Activated naive CD4-positive, alpha-beta T cell treated with anti-CD3 and anti-CD28 coated beads, Interleukin-2, amount 10 ng/mL, durations not matched to agents 7 days and 5 days (primary cell): ENCODE data around the gene FBXO34.

Experiments used
- CTCF ChIA-PET: fragments of 350-600 bp; sonication (Branson Sonifier 250); formaldehyde crosslinking; loops from one replicate; lab custom pipeline; 2021; ENCODE audit warnings: antibody characterized with exemption; lab: Charles Lee
- DNase-seq: peaks from one replicate; pipeline ENCODE4 v3.0.0-alpha.2; 2020
- H3K27ac Mint-ChIP-seq: one replicate; pipeline ENCODE4 v1.8.0; 2021; ENCODE audit warnings: mild to moderate bottlenecking, moderate library complexity, mixed read lengths
- H3K27me3 Mint-ChIP-seq: one replicate; pipeline ENCODE4 v1.8.0; 2021; ENCODE audit warnings: mild to moderate bottlenecking, mixed read lengths
- H3K36me3 Mint-ChIP-seq: one replicate; pipeline ENCODE4 v1.8.0; 2021; ENCODE audit warnings: mixed read lengths
- H3K4me1 Mint-ChIP-seq: one replicate; pipeline ENCODE4 v1.8.0; 2021; ENCODE audit warnings: mixed read lengths
- H3K4me3 Mint-ChIP-seq: one replicate; pipeline ENCODE4 v1.8.0; 2021; ENCODE audit warnings: mild to moderate bottlenecking, moderate library complexity, mixed read lengths
- H3K9me3 Mint-ChIP-seq: one replicate; pipeline ENCODE4 v1.8.0; 2021; ENCODE audit warnings: mixed read lengths

FBXO34 gene

GRCh38 chr14:55351111-55351510 is 79.9 kb downstream of the FBXO34 start:
- CTCF ChIA-PET = interaction anchor here (1.0 to 10.9 kb wide), 4 partner anchors 13 to 106 kb away, joined by 3 to 139 read pairs (median 6); partner anchors contain the start of gene FBXO34

GRCh38 chr14:55352201-55352600 is 81.0 kb downstream of the FBXO34 start:
- DNase-seq = no peak
- Mint-ChIP-seq H3K27ac (no peak overlapping the region), H3K9me3 (no peaks in the 10 kb centered on the region), H3K4me3 (no peak overlapping the region), H3K36me3 (peaks cover 15% of the 10 kb centered on the region), H3K27me3 (no peaks in the 10 kb centered on the region), H3K4me1 (peaks cover 40% of the 10 kb centered on the region)
- CTCF ChIA-PET = interaction anchor here (0.6 to 10.9 kb wide), 6 partner anchors 11 to 107 kb away, joined by 3 to 139 read pairs (median 8); partner anchors contain the start of gene FBXO34

More at GRCh38 chr14:55351111-55351510, 79.9 kb downstream of the FBXO34 start:
- Mint-ChIP-seq H3K36me3 (peaks cover 15% of the 10 kb centered on the region), H3K4me3 (no peak overlapping the region), H3K27me3 (no peaks in the 10 kb centered on the region), H3K27ac (no peak overlapping the region), H3K4me1 (peaks cover 37% of the 10 kb centered on the region), H3K9me3 (no peaks in the 10 kb centered on the region)
- no peak for DNase-seq

DNA sequence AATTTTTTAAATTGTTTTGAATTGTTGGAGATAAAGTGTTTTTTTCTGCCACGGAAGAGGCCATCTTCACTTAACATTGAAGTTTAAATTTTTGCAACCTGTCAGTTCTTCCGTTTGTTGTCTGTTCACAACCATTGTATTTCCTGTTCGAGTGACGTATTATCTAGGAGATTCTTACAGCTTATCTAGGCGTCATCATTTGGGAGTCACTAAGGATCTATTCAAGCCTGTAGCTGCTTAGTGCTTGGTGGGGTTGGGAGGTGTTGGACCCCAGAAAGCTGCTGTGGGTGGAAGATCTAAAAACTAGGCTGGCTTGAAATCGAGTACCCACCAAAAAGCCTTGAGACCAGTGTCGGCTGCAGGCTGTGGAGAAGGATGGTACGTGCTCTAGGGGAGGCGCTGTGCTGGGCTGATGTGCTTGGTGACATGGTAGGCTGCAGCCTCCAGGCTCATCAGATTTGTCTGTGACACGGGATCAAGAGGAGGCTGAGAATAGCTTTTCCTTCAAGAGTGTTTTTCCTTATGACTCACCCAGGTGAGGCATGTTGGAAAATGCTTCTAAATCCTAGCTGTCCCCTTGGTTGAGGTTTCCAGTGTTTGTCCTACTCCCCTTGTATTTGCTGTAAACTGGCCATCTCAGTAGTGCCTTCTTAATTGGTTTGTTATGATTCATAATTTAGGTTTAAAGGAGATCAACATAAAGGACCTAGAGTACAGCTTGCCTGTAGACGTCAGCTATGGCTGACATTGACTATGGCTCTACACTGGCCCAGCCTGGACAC is 82.7 kb downstream of the FBXO34 start:
- peaks cover 30% of the 10 kb centered on the region for H3K4me1 Mint-ChIP-seq
- DNase-seq = no peak
- peak overlapping the region; percentile 42 for H3K4me3 Mint-ChIP-seq
- H3K36me3 Mint-ChIP-seq = peaks cover 15% of the 10 kb centered on the region
- CTCF ChIA-PET = interaction anchor here (0.6 to 10.9 kb wide), 37 partner anchors 8 to 1121 kb away, joined by 3 to 139 read pairs (median 5); partner anchors contain the start of genes ATG14, DLGAP5 and FBXO34
- H3K27ac Mint-ChIP-seq = peak overlapping the region; percentile 88
- no peaks in the 10 kb centered on the region for H3K27me3 Mint-ChIP-seq
- no peaks in the 10 kb centered on the region for H3K9me3 Mint-ChIP-seq

GRCh38 chr14:55354500-55354899 is 83.3 kb downstream of the FBXO34 start:
- CTCF ChIA-PET = interaction anchor here (0.6 to 10.9 kb wide), 38 partner anchors 8 to 1120 kb away, joined by 3 to 139 read pairs (median 5); partner anchors contain the start of genes ATG14, DLGAP5 and FBXO34
- Mint-ChIP-seq H3K27ac (peak overlapping the region; percentile 88), H3K36me3 (peaks cover 15% of the 10 kb centered on the region), H3K27me3 (no peaks in the 10 kb centered on the region), H3K4me1 (peaks cover 25% of the 10 kb centered on the region), H3K9me3 (no peaks in the 10 kb centered on the region), H3K4me3 (no peak overlapping the region)
- peak; percentile 76 for DNase-seq

DNA sequence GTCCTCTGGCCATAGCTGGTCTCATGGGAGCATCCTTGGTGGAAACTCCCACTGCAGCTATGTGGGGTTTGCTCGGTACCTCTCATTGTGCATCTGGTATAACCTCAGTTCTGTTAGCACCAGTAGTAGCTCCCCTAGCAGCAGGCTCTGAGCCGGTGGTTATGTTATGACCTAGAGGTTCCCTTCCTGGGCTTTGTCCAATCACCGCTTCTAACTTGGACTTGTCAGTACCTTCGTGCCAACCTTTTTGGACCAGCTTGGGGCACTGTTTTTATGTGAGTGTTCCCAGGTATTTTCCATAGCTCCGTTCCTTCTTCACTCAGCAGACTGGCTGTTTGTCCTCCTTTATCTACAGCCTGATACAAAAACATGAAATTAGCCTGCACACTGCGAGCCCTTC is 84.7 kb downstream of the FBXO34 start:
- Mint-ChIP-seq H3K36me3 (peaks cover 8% of the 10 kb centered on the region), H3K4me1 (peaks cover 22% of the 10 kb centered on the region), H3K27me3 (no peaks in the 10 kb centered on the region), H3K9me3 (no peaks in the 10 kb centered on the region), H3K4me3 (no peak overlapping the region), H3K27ac (no peak overlapping the region)
- CTCF ChIA-PET = interaction anchor here (0.7 to 10.9 kb wide), 11 partner anchors 15 to 143 kb away, joined by 3 to 139 read pairs (median 11); partner anchors contain the start of gene FBXO34
- no peak for DNase-seq

DNA sequence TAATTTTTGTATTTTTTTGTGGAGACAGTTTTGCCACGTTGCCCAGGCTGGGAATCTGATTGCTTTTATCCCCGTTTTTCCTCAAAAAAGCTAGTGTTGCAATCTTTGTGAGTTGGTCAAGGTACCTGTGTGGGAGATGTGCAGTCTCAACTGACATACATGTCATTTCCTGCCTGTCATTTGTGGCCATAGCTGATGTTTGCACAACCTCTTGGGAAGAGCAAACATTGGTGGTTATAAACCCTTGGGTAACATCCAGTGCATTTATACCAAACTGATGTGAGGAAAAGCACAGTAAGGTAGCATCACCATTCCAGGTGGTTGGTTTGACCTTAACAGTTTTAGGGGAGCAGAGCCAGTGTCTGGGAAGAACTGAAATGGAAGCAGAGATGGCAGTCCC is 85.7 kb downstream of the FBXO34 start:
- DNase-seq = no peak
- Mint-ChIP-seq H3K4me1 (peaks cover 22% of the 10 kb centered on the region), H3K27me3 (no peaks in the 10 kb centered on the region), H3K36me3 (peaks cover 7% of the 10 kb centered on the region), H3K27ac (no peak overlapping the region), H3K4me3 (no peak overlapping the region), H3K9me3 (no peaks in the 10 kb centered on the region)
- CTCF ChIA-PET = interaction anchor here (0.6 to 10.9 kb wide), 7 partner anchors 18 to 144 kb away, joined by 3 to 139 read pairs (median 29); partner anchors contain the start of gene FBXO34

DNA sequence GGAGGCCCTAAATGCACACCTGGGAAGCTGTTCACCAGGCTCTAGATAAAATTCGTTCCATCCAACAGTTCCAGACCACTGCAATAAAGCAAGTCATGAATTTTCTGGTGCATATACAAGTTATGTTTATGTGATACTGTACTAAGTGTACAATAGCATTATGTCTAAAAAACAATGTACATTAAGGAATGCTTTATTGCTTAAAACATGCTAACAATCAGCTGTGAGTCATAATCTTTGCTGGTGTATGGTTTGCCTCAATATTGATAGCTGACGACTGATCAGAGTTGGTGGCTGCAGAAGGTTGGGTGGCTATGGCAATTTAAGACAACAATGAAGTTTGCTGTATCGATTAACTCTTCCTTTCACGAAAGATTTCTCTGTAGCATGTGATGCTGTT is 88.1 kb downstream of the FBXO34 start:
- Mint-ChIP-seq H3K4me1 (peaks cover 8% of the 10 kb centered on the region), H3K9me3 (no peaks in the 10 kb centered on the region), H3K27ac (no peak overlapping the region), H3K27me3 (no peaks in the 10 kb centered on the region), H3K4me3 (no peak overlapping the region), H3K36me3 (peaks cover 13% of the 10 kb centered on the region)
- DNase-seq = no peak
- CTCF ChIA-PET = interaction anchor here (1.1 to 1.6 kb wide), 3 partner anchors 9 to 147 kb away, joined by 4 to 5 read pairs (median 4); no protein-coding TSS in a partner anchor

DNA sequence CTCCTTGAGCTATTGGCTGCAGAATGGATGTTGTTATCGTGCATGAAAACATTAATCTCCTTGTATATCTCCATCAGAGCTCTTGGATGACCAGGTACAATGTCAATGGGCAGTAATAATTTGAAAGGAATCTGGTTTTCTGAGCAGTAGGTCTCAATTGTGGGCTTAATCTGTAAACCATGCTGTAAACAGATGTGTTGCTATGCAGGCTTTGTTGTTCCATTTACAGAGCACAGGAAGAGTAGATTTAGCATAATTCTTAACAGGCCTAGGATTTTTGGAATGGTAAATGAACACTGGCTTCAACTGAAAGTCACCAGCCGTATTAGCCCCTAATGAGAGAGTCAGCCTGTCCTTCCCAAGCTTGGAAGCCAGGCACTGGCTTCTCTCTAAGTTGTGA is 90.0 kb downstream of the FBXO34 start:
- H3K4me3 Mint-ChIP-seq = no peak overlapping the region
- CTCF ChIA-PET = interaction anchor here (1.7 kb wide), 1 partner anchor 91 kb away, joined by 9 read pairs; the partner anchor contains the start of gene FBXO34
- no peaks in the 10 kb centered on the region for H3K27me3 Mint-ChIP-seq
- peaks cover 4% of the 10 kb centered on the region for H3K4me1 Mint-ChIP-seq
- no peak for DNase-seq
- peaks cover 15% of the 10 kb centered on the region for H3K36me3 Mint-ChIP-seq
- no peaks in the 10 kb centered on the region for H3K9me3 Mint-ChIP-seq
- H3K27ac Mint-ChIP-seq = no peak overlapping the region

DNA sequence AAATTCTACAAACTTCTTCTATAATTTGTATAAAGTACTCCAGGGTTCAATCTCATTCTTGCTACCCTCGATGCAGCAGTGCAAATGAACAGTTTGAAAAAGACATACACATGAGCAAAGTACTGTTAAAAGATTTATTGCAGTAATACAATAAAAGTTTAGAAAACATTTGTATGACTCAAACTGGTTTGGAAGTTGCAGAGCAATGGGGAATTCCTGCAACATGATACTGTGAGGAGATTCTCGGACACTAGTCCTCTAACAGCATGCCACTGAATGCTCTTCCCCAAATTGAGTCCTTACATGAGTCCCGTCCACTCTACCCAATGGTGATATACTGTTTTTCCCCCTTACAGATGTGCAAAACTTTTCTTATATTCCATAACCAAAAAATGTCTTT is 95.0 kb downstream of the FBXO34 start:
- Mint-ChIP-seq H3K9me3 (no peaks in the 10 kb centered on the region), H3K4me3 (no peak overlapping the region), H3K27me3 (no peaks in the 10 kb centered on the region), H3K4me1 (no peaks in the 10 kb centered on the region), H3K27ac (peak overlapping the region; percentile 42), H3K36me3 (peaks cover 32% of the 10 kb centered on the region)
- CTCF ChIA-PET = no interaction called here
- no peak for DNase-seq

DNA sequence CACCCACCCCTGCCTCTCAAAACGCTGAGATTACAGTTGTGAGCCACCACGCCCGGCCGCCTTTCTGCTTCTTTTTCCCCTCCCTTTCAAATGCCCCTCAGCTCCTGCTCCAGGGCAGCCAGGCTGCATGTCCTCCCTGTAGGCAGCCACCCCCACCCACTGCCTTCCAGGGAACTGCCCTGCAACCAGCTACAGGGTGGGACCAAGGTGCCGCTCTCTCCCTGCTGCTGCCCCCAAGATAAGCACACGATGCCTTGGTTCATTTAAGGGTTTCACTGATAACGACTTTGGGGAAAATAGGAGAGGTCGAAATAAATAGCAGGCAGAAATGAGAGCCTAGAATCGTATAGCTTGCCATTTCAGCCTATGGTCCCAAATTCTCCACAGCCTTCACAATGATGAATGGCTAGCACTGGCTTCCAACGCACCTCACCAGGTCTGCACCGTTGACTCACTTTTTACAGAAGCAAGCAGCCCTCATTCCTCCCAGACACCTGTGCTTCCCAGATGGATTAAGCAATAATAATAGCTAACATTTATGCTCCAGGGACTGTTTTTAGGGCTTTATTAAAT is 99.7 kb downstream of the FBXO34 start:
- Mint-ChIP-seq H3K36me3 (peaks cover 31% of the 10 kb centered on the region), H3K4me1 (peaks cover 38% of the 10 kb centered on the region), H3K27me3 (no peaks in the 10 kb centered on the region), H3K27ac (no peak overlapping the region), H3K9me3 (no peaks in the 10 kb centered on the region), H3K4me3 (no peak overlapping the region)
- CTCF ChIA-PET = interaction anchor here (0.7 kb wide), 1 partner anchor 15 kb away, joined by 3 read pairs; no protein-coding TSS in a partner anchor
- no peak for DNase-seq

DNA sequence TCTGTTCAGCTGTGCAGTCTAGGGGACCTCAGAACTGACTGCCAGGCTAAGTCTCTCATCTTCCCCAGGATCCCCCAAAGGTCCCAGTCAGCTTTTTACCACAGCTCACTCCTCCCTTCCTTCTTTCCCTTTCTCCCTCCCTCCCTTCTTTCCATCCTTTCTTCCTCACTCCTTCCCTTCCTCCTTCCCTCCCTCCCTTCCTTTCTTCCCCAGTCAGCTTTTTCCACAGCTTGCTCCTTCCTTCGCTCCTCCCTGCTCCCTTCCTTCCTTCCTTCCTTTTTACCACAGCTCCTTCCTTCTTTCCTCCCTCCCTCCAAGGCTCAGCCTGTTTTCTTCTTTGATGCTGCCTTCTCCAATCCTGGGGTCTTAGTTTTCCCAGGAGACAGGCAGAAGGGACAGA is 101.2 kb downstream of the FBXO34 start:
- H3K27ac Mint-ChIP-seq = no peak overlapping the region
- peaks cover 36% of the 10 kb centered on the region for H3K36me3 Mint-ChIP-seq
- H3K4me1 Mint-ChIP-seq = peaks cover 38% of the 10 kb centered on the region
- CTCF ChIA-PET = interaction anchor here (1.5 to 1.6 kb wide), 2 partner anchors 14 to 18 kb away, joined by 3 to 11 read pairs; no protein-coding TSS in a partner anchor
- no peaks in the 10 kb centered on the region for H3K27me3 Mint-ChIP-seq
- no peaks in the 10 kb centered on the region for H3K9me3 Mint-ChIP-seq
- DNase-seq = no peak
- no peak overlapping the region for H3K4me3 Mint-ChIP-seq

GRCh38 chr14:55372825-55373224 is 101.6 kb downstream of the FBXO34 start:
- Mint-ChIP-seq H3K27ac (peak overlapping the region; percentile 42), H3K4me1 (peaks cover 38% of the 10 kb centered on the region), H3K27me3 (no peaks in the 10 kb centered on the region), H3K4me3 (no peak overlapping the region), H3K9me3 (no peaks in the 10 kb centered on the region), H3K36me3 (peaks cover 33% of the 10 kb centered on the region)
- DNase-seq = no peak
- CTCF ChIA-PET = interaction anchor here (1.5 to 1.6 kb wide), 2 partner anchors 13 to 19 kb away, joined by 3 to 11 read pairs; no protein-coding TSS in a partner anchor

- Mint-ChIP-seq H3K4me3 (peak overlapping the region; percentile 4), H3K27ac (peak overlapping the region; percentile 79), H3K9me3 (no peaks in the 10 kb centered on the region), H3K27me3 (no peaks in the 10 kb centered on the region), H3K4me1 (peaks cover 38% of the 10 kb centered on the region), H3K36me3 (peaks cover 36% of the 10 kb centered on the region)
- CTCF ChIA-PET = interaction anchor here (0.8 to 1.8 kb wide), 5 partner anchors 18 to 323 kb away, joined by 3 to 6 read pairs (median 5); partner anchors contain the start of gene MAPK1IP1L
- DNase-seq = no peak
These were observed 102.8 kb downstream of the FBXO34 start for GRCh38 chr14:55373784-55374705.
